ENCODE data around the gene DGKB. TPM values are rescaled to one million over a fixed set of nuclear protein-coding genes. Genes with fewer than 3 reads are reported as not detected.

Gene DGKB
- total and polyA plus RNA-seq, 2 experiments from 2014 or later, result 0.28 to 1.7 TPM

DNA sequence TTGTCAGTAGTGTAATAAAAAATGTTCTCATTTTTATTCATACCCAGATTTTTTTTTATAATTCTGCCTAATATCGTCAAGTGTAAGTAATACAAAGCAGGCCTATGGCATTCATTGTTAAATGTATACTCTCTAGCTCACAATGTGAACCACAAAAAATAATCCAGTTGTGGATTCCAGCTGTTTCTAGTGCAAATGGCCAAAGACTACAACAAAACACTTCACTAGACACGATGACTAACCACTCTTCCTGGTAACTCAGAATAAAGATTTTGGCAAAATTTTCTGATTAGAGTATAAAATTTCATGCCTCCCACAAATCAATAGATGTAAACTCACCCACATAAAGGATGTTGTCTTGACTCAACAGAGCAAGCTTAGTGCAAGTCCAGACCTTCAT is 396.6 kb downstream of the DGKB start:
- 87% methylated on average over 2 of the region's 2 CpGs for WGBS (ENCODE audit: low lambda C conversion rate, missing lambda C conversion rate)
- H3K79me2 ChIP-seq, result no peaks in the 10 kb centered on the region
- no peak for DNase-seq (ENCODE audit: low spot score)
- H3K4me3 ChIP-seq, result no peak overlapping the region
- no peaks in the 10 kb centered on the region for H3K4me1 ChIP-seq (ENCODE audit: insufficient read depth)
- no peaks in the 10 kb centered on the region for H3K27me3 ChIP-seq
- no peaks in the 10 kb centered on the region for H3K36me3 ChIP-seq (replicated peaks; ENCODE audit: insufficient read depth, low read depth)
- no peaks in the 10 kb centered on the region for H3K9me2 ChIP-seq (replicated peaks; ENCODE audit: insufficient read depth)
- no peak overlapping the region for H3K27ac ChIP-seq
- no peaks in the 10 kb centered on the region for H3K9me3 ChIP-seq (ENCODE audit: low read depth)
- no peak for TF ChIP-seq EZH2phosphoT487 (IDR thresholded peaks at IDR 0.05; ENCODE audit: low read depth, severe bottlenecking, unreplicated experiment)
- TF ChIP-seq EZH2 (IDR thresholded peaks at IDR 0.05; ENCODE audit: borderline replicate concordance), result no peak
- TF ChIP-seq CTCF (IDR thresholded peaks at IDR 0.05; ENCODE audit: poor library complexity), result no peak
- H3K4me2 ChIP-seq, result no peak overlapping the region
- no peak overlapping the region for H2AFZ ChIP-seq
- no peaks in the 10 kb centered on the region for H4K20me1 ChIP-seq (ENCODE audit: insufficient read depth, poor library complexity, severe bottlenecking)

GRCh38 chr7:14504134-14504533 is 398.4 kb downstream of the DGKB start:
- WGBS (ENCODE audit: low lambda C conversion rate, missing lambda C conversion rate), result 63% methylated on average over 2 of the region's 2 CpGs
- no peaks in the 10 kb centered on the region for H3K27me3 ChIP-seq
- no peaks in the 10 kb centered on the region for H3K9me2 ChIP-seq (replicated peaks; ENCODE audit: insufficient read depth)
- H3K4me2 ChIP-seq, result no peak overlapping the region
- DNase-seq (ENCODE audit: low spot score), result no peak
- H2AFZ ChIP-seq, result no peak overlapping the region
- no peaks in the 10 kb centered on the region for H3K79me2 ChIP-seq
- H3K9me3 ChIP-seq (ENCODE audit: low read depth), result no peaks in the 10 kb centered on the region
- no peaks in the 10 kb centered on the region for H3K4me1 ChIP-seq (ENCODE audit: insufficient read depth)
- no peak overlapping the region for H3K4me3 ChIP-seq
- no peak overlapping the region for H3K27ac ChIP-seq
- TF ChIP-seq EZH2 (IDR thresholded peaks at IDR 0.05; ENCODE audit: borderline replicate concordance), result no peak
- no peak for TF ChIP-seq CTCF (IDR thresholded peaks at IDR 0.05; ENCODE audit: poor library complexity)
- TF ChIP-seq EZH2phosphoT487 (IDR thresholded peaks at IDR 0.05; ENCODE audit: low read depth, severe bottlenecking, unreplicated experiment), result no peak
- no peaks in the 10 kb centered on the region for H4K20me1 ChIP-seq (ENCODE audit: insufficient read depth, poor library complexity, severe bottlenecking)
- no peaks in the 10 kb centered on the region for H3K36me3 ChIP-seq (replicated peaks; ENCODE audit: insufficient read depth, low read depth)

DNA sequence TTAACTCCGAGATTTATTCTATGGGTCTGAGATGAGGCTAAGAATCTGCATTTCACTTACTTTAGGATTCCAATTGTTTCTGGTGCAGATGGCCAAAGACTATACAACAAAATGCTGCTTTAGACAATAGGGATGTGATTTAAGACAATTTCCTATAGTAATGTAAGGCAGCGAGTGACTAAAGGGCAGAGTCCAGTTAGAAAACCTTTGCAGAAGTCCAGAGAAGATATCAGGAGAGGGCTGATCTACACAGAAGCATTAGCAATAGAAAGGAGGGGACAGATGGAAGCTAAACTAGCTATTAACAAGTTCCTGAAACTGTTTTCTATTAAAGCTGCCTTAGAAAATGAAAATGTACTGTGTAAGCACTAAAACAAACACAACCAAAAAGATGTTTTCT is 398.9 kb downstream of the DGKB start:
- 85% methylated on average over 2 of the region's 2 CpGs for WGBS (ENCODE audit: low lambda C conversion rate, missing lambda C conversion rate)
- Histone ChIP-seq H3K9me3 (ENCODE audit: low read depth) (no peaks in the 10 kb centered on the region), H3K79me2 (no peaks in the 10 kb centered on the region), H3K9me2 (replicated peaks; ENCODE audit: insufficient read depth) (no peaks in the 10 kb centered on the region), H3K27me3 (no peaks in the 10 kb centered on the region), H3K4me3 (no peak overlapping the region), H2AFZ (no peak overlapping the region), H3K4me1 (ENCODE audit: insufficient read depth) (no peaks in the 10 kb centered on the region), H3K4me2 (no peak overlapping the region), H3K27ac (no peak overlapping the region), H4K20me1 (ENCODE audit: insufficient read depth, poor library complexity, severe bottlenecking) (no peaks in the 10 kb centered on the region), H3K36me3 (replicated peaks; ENCODE audit: insufficient read depth, low read depth) (no peaks in the 10 kb centered on the region)
- TF ChIP-seq EZH2phosphoT487 (IDR thresholded peaks at IDR 0.05; ENCODE audit: low read depth, severe bottlenecking, unreplicated experiment), result no peak
- no peak for TF ChIP-seq CTCF (IDR thresholded peaks at IDR 0.05; ENCODE audit: poor library complexity)
- no peak for TF ChIP-seq EZH2 (IDR thresholded peaks at IDR 0.05; ENCODE audit: borderline replicate concordance)
- DNase-seq (ENCODE audit: low spot score), result no peak

- Histone ChIP-seq H3K9me3 (ENCODE audit: low read depth) (no peaks in the 10 kb centered on the region), H3K27ac (no peak overlapping the region), H3K36me3 (replicated peaks; ENCODE audit: insufficient read depth, low read depth) (no peaks in the 10 kb centered on the region), H3K79me2 (no peaks in the 10 kb centered on the region), H2AFZ (no peak overlapping the region), H3K4me2 (no peak overlapping the region), H3K4me3 (no peak overlapping the region), H3K9me2 (replicated peaks; ENCODE audit: insufficient read depth) (no peaks in the 10 kb centered on the region), H3K4me1 (ENCODE audit: insufficient read depth) (no peaks in the 10 kb centered on the region), H4K20me1 (ENCODE audit: insufficient read depth, poor library complexity, severe bottlenecking) (no peaks in the 10 kb centered on the region), H3K27me3 (no peaks in the 10 kb centered on the region)
- 81% methylated on average over 2 of the region's 2 CpGs for WGBS (ENCODE audit: low lambda C conversion rate, missing lambda C conversion rate)
- DNase-seq (ENCODE audit: low spot score), result no peak
- no peak for TF ChIP-seq EZH2 (IDR thresholded peaks at IDR 0.05; ENCODE audit: borderline replicate concordance)
- no peak for TF ChIP-seq CTCF (IDR thresholded peaks at IDR 0.05; ENCODE audit: poor library complexity)
- no peak for TF ChIP-seq EZH2phosphoT487 (IDR thresholded peaks at IDR 0.05; ENCODE audit: low read depth, severe bottlenecking, unreplicated experiment)
These were observed 401.1 kb downstream of the DGKB start for GRCh38 chr7:14501436-14501835.
